Measurements from ENCODE around the gene IQGAP2.
"Not testable (repeated sequence)": the region's sequence is repeated elsewhere in the genome, so short reads cannot be mapped to it uniquely, and the experiment has no call there.

Gene IQGAP2, protein sequence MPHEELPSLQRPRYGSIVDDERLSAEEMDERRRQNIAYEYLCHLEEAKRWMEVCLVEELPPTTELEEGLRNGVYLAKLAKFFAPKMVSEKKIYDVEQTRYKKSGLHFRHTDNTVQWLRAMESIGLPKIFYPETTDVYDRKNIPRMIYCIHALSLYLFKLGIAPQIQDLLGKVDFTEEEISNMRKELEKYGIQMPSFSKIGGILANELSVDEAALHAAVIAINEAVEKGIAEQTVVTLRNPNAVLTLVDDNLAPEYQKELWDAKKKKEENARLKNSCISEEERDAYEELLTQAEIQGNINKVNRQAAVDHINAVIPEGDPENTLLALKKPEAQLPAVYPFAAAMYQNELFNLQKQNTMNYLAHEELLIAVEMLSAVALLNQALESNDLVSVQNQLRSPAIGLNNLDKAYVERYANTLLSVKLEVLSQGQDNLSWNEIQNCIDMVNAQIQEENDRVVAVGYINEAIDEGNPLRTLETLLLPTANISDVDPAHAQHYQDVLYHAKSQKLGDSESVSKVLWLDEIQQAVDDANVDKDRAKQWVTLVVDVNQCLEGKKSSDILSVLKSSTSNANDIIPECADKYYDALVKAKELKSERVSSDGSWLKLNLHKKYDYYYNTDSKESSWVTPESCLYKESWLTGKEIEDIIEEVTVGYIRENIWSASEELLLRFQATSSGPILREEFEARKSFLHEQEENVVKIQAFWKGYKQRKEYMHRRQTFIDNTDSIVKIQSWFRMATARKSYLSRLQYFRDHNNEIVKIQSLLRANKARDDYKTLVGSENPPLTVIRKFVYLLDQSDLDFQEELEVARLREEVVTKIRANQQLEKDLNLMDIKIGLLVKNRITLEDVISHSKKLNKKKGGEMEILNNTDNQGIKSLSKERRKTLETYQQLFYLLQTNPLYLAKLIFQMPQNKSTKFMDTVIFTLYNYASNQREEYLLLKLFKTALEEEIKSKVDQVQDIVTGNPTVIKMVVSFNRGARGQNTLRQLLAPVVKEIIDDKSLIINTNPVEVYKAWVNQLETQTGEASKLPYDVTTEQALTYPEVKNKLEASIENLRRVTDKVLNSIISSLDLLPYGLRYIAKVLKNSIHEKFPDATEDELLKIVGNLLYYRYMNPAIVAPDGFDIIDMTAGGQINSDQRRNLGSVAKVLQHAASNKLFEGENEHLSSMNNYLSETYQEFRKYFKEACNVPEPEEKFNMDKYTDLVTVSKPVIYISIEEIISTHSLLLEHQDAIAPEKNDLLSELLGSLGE (N-terminal part only)

DNA sequence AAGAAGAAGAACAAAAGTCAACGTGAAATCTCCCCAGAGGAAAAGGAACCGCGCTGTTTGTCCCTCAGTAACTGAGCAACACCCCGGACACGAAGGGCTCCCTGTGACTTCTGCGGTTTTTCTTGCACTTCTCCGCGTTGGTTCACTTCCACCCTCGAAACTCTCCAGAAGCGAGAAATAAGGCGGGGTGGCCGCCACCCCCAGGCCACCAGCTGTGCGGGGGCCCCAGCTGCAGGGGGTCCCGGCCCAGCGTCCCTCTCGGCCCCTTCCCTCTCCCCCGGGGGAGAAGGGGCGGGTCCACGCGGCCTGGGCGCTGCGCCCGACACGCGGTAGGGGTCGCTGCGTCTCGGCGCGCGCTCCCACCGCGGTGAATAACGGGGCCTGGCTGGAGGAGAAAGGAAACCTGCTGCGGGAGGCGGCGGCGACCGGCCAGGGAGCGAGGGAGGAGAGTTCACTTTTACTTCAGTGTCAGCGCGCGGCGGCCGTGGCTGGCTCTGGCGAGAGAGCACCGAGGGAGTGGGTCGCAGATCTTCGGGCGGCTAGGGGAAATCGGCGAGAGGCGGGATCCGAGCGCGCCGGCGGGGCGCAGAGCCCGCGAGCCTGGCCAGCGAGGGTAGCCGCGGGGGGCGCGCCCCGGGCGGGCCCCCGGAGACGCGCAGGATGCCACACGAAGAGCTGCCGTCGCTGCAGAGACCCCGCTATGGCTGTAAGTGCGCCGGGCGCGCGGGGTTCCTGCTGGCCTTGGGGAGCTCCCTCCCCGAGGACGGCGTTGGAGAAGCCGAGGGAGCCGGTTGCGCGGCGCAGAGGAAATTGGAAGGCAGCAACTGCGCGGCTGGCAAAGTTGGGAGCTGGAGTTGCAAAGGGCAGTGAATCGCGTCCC, at the start of gene IQGAP2:
TSS of gene IQGAP2 (plus strand) at position 400 of the 880 bp plus-strand sequence. CDS start at position 661, 261 bp downstream.
- peak within 1 kb of the TSS; percentile 71 to 87 for H3K4me3 ChIP-seq (ENCODE audit: low read depth in 1 of 2, low read length in 2 of 2)
- no peaks in the 10 kb centered on the region for H3K27me3 ChIP-seq (ENCODE audit: low read depth, low read length)
- peaks cover 0 to 22% of the 10 kb centered on the region in 2 donors for H3K4me1 ChIP-seq (ENCODE audit: control insufficient read depth in 1 of 2, insufficient read depth in 2 of 2, low read length in 2 of 2)
- no peaks in the 10 kb centered on the region for H3K36me3 ChIP-seq (ENCODE audit: control insufficient read depth in 1 of 2, insufficient read depth in 2 of 2, low read length in 2 of 2)
- H3K27ac ChIP-seq (ENCODE audit: low read length), result peak within 1 kb of the TSS; percentile 81
- no peaks in the 10 kb centered on the region for H3K9me3 ChIP-seq (ENCODE audit: control insufficient read depth in 1 of 2, low read length in 2 of 2)

DNA sequence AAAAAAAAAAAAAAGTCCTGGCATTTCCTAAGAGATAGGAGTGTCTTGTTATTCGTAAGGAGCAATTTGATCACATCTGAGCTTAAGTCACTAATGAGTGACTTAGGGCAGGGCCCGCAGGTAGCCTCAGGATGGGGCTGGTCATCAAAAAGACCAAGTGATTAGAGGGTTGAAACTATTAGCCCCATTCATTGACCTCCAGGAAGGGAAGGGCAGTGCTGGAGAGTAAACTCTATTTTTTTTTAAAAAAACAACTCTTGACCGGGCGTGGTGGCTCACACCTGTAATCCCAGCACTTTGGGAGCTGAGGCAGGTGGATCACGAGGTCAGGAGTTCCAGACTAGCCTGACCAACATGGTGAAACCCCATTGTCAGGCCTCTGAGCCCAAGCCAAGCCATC, 46.2 kb upstream of the IQGAP2 start:
- Histone ChIP-seq H3K9me3 (ENCODE audit: control insufficient read depth in 1 of 2, low read length in 2 of 2) (no peaks in the 10 kb centered on the region), H3K36me3 (ENCODE audit: control insufficient read depth in 1 of 2, insufficient read depth in 2 of 2, low read length in 2 of 2) (no peaks in the 10 kb centered on the region), H3K27me3 (ENCODE audit: low read depth, low read length) (no peaks in the 10 kb centered on the region), H3K4me1 (ENCODE audit: control insufficient read depth in 1 of 2, insufficient read depth in 2 of 2, low read length in 2 of 2) (no peaks in the 10 kb centered on the region), H3K4me3 (ENCODE audit: low read depth in 1 of 2, low read length in 2 of 2) (no peak overlapping the region), H3K27ac (ENCODE audit: low read length) (no peak overlapping the region)

DNA sequence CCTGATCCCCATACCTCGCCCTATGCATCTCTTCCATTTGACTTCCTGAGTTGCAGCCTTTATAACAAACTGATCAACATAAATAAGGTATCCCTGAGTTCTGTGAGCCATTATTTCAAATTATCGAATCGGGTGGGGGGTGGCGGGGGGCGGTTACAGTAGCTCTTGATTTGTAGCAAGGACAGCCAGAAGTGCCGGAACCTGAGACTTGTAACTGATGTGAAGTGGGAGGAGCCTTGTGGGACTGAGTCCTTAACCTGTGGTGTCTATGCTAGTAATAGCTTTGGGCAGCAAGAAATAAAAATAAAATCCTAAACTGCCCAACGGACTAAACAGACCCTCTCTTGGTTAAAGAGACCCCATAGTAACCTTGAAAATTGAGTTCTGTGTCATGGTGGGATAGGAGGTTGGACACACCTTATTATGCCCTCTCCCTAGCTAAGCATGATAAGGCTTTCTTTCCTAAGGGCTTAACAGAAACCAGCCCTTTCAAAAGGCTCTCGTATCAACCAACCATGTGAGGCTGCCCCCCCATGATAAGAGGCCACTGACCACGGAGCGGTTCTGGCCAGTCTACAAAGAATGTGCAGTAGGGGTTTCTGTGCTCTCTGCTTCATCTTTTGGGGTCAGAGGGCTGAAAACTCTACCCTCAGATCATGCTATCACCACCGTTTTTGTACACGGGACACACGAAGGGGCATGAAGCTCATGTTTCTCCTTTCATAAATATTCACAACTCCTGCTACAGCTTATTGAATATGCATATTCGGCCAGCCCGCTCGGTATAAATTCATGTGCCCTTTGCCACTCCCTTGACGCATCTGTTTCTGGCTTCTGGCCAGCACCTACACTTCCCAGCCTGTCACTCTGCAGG, 39.5 kb upstream of the IQGAP2 start:
- no peaks in the 10 kb centered on the region for H3K4me1 ChIP-seq (ENCODE audit: control insufficient read depth in 1 of 2, insufficient read depth in 2 of 2, low read length in 2 of 2)
- no peaks in the 10 kb centered on the region for H3K36me3 ChIP-seq (ENCODE audit: control insufficient read depth in 1 of 2, insufficient read depth in 2 of 2, low read length in 2 of 2)
- H3K9me3 ChIP-seq (ENCODE audit: control insufficient read depth in 1 of 2, low read length in 2 of 2), result no peaks in the 10 kb centered on the region
- H3K4me3 ChIP-seq (ENCODE audit: low read depth in 1 of 2, low read length in 2 of 2), result no peak overlapping the region
- no peaks in the 10 kb centered on the region for H3K27me3 ChIP-seq (ENCODE audit: low read depth, low read length)
- no peak overlapping the region for H3K27ac ChIP-seq (ENCODE audit: low read length)

DNA sequence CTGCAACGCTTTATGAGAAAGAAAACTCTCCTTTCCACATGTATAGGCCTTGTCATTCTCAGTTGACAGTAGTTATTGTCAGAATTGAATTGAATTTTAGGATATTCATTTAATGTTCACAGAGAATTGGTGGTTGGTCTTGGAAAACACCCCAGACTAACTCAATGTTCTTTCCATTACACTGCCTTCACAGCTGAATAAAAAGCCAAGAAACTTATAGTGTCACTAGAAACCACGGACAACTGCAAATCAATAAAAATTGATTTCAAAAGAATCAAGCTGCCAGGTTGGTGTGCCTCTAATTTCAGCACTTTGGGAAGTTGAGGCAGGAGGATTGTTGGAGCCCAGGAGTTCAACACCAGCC, 38.9 kb upstream of the IQGAP2 start:
- Histone ChIP-seq H3K4me1 (ENCODE audit: control insufficient read depth in 1 of 2, insufficient read depth in 2 of 2, low read length in 2 of 2) (no peaks in the 10 kb centered on the region), H3K36me3 (ENCODE audit: control insufficient read depth in 1 of 2, insufficient read depth in 2 of 2, low read length in 2 of 2) (no peaks in the 10 kb centered on the region), H3K27me3 (ENCODE audit: low read depth, low read length) (no peaks in the 10 kb centered on the region), H3K27ac (ENCODE audit: low read length) (no peak overlapping the region), H3K9me3 (ENCODE audit: control insufficient read depth in 1 of 2, low read length in 2 of 2) (no peaks in the 10 kb centered on the region), H3K4me3 (ENCODE audit: low read depth in 1 of 2, low read length in 2 of 2) (no peak overlapping the region)

DNA sequence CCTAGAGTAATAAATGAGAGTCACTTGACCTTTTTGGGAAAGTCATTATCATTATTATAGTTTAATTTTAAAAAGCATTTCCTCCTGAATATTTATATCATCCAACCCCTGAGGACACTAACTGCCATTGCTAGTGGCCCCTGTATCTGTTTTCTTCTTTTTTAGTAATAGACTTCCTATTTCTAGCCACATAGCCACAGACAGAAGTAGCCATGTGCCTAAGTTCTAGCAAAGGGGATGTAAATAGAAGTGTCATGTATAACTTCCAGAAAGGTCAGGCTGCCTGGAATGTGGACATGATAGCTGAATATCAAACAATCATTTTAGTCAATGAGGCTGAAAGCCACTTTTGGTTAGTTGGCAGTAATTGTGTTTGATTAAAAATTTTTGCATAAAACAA, 37.5 kb upstream of the IQGAP2 start:
- no peaks in the 10 kb centered on the region for H3K4me1 ChIP-seq (ENCODE audit: control insufficient read depth in 1 of 2, insufficient read depth in 2 of 2, low read length in 2 of 2)
- no peak overlapping the region for H3K27ac ChIP-seq (ENCODE audit: low read length)
- no peak overlapping the region for H3K4me3 ChIP-seq (ENCODE audit: low read depth in 1 of 2, low read length in 2 of 2)
- H3K9me3 ChIP-seq (ENCODE audit: control insufficient read depth in 1 of 2, low read length in 2 of 2), result no peaks in the 10 kb centered on the region
- H3K36me3 ChIP-seq (ENCODE audit: control insufficient read depth in 1 of 2, insufficient read depth in 2 of 2, low read length in 2 of 2), result no peaks in the 10 kb centered on the region
- no peaks in the 10 kb centered on the region for H3K27me3 ChIP-seq (ENCODE audit: low read depth, low read length)

DNA sequence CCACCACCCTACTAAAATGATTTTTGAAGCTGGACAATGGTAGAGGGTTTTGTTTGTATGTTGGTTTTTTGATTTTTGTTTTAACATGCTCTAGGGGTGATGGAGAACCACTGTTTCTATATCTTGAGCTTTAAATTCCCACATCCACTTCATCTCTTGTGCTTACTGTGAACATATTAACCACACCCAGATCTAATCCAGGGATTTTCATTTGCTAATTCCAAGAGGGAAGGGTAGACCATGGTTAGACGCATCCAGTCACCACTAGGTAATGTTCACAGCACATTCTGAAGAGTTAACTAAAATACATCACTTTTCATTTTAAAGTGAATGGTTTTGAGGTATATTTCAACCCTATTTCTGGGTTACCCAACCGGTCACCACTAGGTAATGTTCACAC, 36.5 kb upstream of the IQGAP2 start:
- no peaks in the 10 kb centered on the region for H3K27me3 ChIP-seq (ENCODE audit: low read depth, low read length)
- H3K9me3 ChIP-seq (ENCODE audit: control insufficient read depth in 1 of 2, low read length in 2 of 2), result no peaks in the 10 kb centered on the region
- no peaks in the 10 kb centered on the region for H3K4me1 ChIP-seq (ENCODE audit: control insufficient read depth in 1 of 2, insufficient read depth in 2 of 2, low read length in 2 of 2)
- no peak overlapping the region for H3K4me3 ChIP-seq (ENCODE audit: low read depth in 1 of 2, low read length in 2 of 2)
- no peaks in the 10 kb centered on the region for H3K36me3 ChIP-seq (ENCODE audit: control insufficient read depth in 1 of 2, insufficient read depth in 2 of 2, low read length in 2 of 2)
- no peak overlapping the region for H3K27ac ChIP-seq (ENCODE audit: low read length)

DNA sequence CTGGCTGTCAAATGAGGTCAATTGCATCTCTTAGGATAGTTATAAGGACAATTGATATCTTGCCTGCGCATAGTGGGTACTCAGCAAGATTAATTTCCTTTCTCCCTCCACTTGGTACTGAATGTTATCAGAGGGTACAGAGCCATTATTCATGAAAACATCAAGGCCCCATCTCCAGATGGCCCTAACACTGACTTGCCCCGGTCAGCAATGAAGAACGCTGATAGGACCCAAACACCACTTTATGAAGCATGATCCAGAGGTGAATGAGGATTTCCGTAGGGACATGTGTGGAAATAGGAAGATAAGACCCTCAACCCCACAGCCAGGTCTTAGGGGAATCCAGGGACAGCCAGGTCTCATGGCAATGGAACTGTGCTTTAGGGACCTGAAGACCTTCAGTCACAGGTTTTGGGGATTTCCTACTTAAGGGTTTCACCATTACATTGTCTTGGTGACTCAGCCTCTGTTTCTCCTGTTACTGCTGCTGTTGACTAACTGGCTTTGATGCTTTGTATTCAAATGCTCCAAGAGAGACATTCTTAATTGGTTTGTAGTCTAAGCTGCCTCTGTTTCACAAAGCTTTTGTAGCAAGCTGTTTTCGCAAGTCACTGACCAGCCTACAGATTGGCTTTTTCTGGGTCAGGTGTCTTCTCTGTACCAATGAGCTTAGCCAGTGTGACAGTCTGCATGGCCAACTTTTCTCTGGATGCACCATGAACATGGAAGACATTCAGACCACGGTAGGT, 35.3 kb upstream of the IQGAP2 start:
- Histone ChIP-seq H3K4me3 (ENCODE audit: low read depth in 1 of 2, low read length in 2 of 2) (no peak overlapping the region), H3K9me3 (ENCODE audit: control insufficient read depth in 1 of 2, low read length in 2 of 2) (no peaks in the 10 kb centered on the region), H3K4me1 (ENCODE audit: control insufficient read depth in 1 of 2, insufficient read depth in 2 of 2, low read length in 2 of 2) (no peaks in the 10 kb centered on the region), H3K27me3 (ENCODE audit: low read depth, low read length) (no peaks in the 10 kb centered on the region), H3K27ac (ENCODE audit: low read length) (no peak overlapping the region), H3K36me3 (ENCODE audit: control insufficient read depth in 1 of 2, insufficient read depth in 2 of 2, low read length in 2 of 2) (no peaks in the 10 kb centered on the region)

DNA sequence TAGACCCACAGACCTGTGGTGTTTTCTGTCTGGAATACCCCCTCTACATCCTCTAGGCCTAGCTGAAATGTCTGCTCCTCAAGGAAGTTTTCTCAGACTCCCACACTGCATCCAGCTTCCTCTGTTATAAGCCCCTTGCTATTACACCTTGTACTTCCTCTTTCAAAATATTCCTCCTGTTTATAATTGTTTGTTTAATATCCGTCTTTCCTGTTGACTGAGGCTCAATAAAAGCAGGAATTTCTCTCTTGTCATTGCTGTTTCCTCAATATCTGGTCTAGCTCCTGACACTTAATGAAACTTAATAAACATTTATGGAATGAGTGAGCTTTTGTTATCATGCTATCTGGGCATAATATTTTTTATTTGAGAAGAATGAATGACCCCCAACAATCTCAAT, 34.1 kb upstream of the IQGAP2 start:
- Histone ChIP-seq H3K27me3 (ENCODE audit: low read depth, low read length) (no peaks in the 10 kb centered on the region), H3K4me1 (ENCODE audit: control insufficient read depth in 1 of 2, insufficient read depth in 2 of 2, low read length in 2 of 2) (no peaks in the 10 kb centered on the region), H3K9me3 (ENCODE audit: control insufficient read depth in 1 of 2, low read length in 2 of 2) (no peaks in the 10 kb centered on the region), H3K4me3 (ENCODE audit: low read depth in 1 of 2, low read length in 2 of 2) (no peak overlapping the region), H3K27ac (ENCODE audit: low read length) (no peak overlapping the region), H3K36me3 (ENCODE audit: control insufficient read depth in 1 of 2, insufficient read depth in 2 of 2, low read length in 2 of 2) (no peaks in the 10 kb centered on the region)

DNA sequence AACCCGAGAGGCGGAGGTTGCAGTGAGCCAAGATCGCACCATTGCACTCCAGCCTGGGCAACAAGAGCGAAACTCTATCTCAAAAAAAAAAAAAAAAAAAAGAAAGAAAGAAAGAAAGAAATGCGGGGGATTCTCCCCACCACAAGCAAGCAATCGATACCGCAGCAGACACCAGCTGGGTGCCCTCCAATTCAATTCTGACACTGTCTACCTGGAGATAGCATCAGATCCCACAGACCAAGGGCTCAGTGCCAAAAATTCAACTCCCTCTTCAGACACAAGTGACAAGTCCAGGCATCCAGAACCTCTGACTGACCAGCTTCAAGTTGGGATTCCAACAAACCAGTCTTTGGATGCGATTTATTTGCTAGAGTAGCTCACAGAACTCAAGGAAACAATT, 33.4 kb upstream of the IQGAP2 start:
- H3K27me3 ChIP-seq (ENCODE audit: low read depth, low read length); H3K4me3 ChIP-seq (ENCODE audit: low read depth in 1 of 2, low read length in 2 of 2); H3K9me3 ChIP-seq (ENCODE audit: control insufficient read depth in 1 of 2, low read length in 2 of 2); H3K4me1 ChIP-seq (ENCODE audit: control insufficient read depth in 1 of 2, insufficient read depth in 2 of 2, low read length in 2 of 2); H3K36me3 ChIP-seq (ENCODE audit: control insufficient read depth in 1 of 2, insufficient read depth in 2 of 2, low read length in 2 of 2); H3K27ac ChIP-seq (ENCODE audit: low read length): not testable (repeated sequence)

Data from muscle layer of duodenum (tissue), 2 donors.